Measurements from ENCODE around the gene PLCH1. TPM values are rescaled to one million over a fixed set of nuclear protein-coding genes. Genes with fewer than 3 reads are reported as not detected.
A peak's percentile ranks its signal among the peaks of the same experiment; 100 is the strongest.

Gene PLCH1
- total and polyA plus RNA-seq, 2 donors (not counting 1 experiment from before 2014, with no cell fraction given): under 0.01 to 0.03 TPM

DNA sequence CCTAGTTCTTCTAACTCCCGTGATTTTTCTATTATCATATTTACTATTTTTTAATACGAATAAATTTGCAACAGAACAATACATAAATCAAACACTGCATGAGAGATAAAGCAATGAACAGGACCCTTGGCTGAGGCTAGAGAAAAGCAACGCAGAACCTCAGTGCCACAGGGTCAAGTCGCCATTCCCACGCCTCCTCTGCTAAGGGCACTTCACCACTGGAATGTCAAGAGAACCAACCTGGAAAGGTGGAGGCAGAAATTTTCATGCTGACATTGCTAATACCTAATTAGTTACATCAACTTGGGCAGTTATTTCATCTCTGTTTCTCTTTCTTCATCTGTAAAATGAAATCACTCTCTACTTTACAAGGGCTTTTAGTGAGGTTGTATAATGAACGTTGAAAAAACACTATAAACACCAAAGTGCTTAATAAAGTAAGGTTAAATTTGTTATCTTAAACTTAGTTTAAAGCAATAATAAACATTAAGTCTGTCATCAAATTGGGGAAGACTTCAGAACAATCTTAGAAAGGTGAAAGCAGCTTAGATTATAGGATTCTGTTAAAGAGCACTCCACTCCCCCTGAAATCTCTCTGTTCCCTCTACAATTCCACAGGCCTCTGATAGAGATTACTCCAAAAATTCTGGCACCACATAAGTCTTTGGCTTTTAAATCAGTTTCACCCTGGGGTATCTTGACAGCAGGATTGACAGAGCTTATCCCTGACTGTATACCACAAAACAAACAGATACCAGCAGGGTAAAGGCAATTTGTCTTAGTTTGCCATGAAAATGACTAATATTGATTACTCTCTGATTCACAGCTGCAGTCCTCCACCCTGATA, 41.9 kb downstream of the PLCH1 start:
- DNase-seq (ENCODE audit: low read depth in 2 of 2): no peak
- Histone ChIP-seq H3K27ac (ENCODE audit: insufficient read depth, low read length) (no peak overlapping the region), H4K20me1 (ENCODE audit: control insufficient read depth, extremely low read depth, insufficient read depth, low read length) (no peaks in the 10 kb centered on the region), H3K79me2 (ENCODE audit: control insufficient read depth, insufficient read depth, low read length) (no peaks in the 10 kb centered on the region), H3K4me3 (replicated peaks in 1 of 4; ENCODE audit: control extremely low read depth in 1 of 4, insufficient read depth in 1 of 4, low read depth in 3 of 4, low read length in 4 of 4) (no peak overlapping the region), H3K4me2 (ENCODE audit: extremely low read depth, insufficient read depth, low read length) (no peak overlapping the region), H3K27me3 (ENCODE audit: control insufficient read depth, insufficient read depth, low read length) (no peaks in the 10 kb centered on the region), H2AFZ (ENCODE audit: low read length) (no peak overlapping the region), H3K36me3 (ENCODE audit: control insufficient read depth, insufficient read depth, low read length) (no peaks in the 10 kb centered on the region), H3K9me3 (ENCODE audit: control insufficient read depth, insufficient read depth, low read depth, low read length) (no peaks in the 10 kb centered on the region), H3K9ac (ENCODE audit: insufficient read depth, low read length) (no peak overlapping the region), H3K4me1 (ENCODE audit: control insufficient read depth, extremely low read depth, insufficient read depth, low read length) (no peaks in the 10 kb centered on the region)
- TF ChIP-seq, protein P1, sequence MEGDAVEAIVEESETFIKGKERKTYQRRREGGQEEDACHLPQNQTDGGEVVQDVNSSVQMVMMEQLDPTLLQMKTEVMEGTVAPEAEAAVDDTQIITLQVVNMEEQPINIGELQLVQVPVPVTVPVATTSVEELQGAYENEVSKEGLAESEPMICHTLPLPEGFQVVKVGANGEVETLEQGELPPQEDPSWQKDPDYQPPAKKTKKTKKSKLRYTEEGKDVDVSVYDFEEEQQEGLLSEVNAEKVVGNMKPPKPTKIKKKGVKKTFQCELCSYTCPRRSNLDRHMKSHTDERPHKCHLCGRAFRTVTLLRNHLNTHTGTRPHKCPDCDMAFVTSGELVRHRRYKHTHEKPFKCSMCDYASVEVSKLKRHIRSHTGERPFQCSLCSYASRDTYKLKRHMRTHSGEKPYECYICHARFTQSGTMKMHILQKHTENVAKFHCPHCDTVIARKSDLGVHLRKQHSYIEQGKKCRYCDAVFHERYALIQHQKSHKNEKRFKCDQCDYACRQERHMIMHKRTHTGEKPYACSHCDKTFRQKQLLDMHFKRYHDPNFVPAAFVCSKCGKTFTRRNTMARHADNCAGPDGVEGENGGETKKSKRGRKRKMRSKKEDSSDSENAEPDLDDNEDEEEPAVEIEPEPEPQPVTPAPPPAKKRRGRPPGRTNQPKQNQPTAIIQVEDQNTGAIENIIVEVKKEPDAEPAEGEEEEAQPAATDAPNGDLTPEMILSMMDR (conservative IDR thresholded peaks at IDR 0.05 in 1 of 2, IDR thresholded peaks at IDR 0.05 in 1 of 2; ENCODE audit: low read depth in 1 of 2, low read length in 2 of 2): no peak
- no peak for TF ChIP-seq EZH2 (IDR thresholded peaks at IDR 0.05; ENCODE audit: low read length, missing control alignments)

DNA sequence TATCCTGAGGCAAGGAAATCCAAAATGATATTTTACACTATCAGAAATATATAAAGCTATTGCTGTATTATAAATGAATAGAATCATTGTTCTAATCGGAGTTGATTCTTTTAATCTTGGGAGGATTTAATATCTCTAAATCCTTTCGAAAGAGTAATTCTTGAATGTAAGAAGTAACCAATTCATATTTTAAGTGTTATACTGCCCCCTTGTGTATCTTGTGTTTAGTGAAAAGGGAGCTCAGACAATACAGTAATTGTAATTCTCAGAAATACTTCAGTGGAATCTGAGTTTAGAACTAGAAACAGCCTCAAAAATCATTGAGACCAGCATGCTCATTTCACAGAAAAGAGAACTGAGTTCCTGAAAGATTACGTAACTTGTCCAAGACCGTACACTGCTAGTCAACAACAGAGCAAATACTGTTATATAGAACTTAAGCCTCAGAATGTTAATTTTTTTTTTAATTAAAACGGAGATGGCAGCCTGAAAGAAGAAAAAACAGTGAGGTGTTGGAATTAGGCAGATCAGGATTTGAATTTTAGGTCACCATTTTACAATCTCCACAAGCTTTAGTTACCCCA, 42.9 kb downstream of the PLCH1 start:
- Histone ChIP-seq H3K79me2 (ENCODE audit: control insufficient read depth, insufficient read depth, low read length) (no peaks in the 10 kb centered on the region), H3K4me2 (ENCODE audit: extremely low read depth, insufficient read depth, low read length) (peak overlapping the region; percentile 25), H4K20me1 (ENCODE audit: control insufficient read depth, extremely low read depth, insufficient read depth, low read length) (no peaks in the 10 kb centered on the region), H2AFZ (ENCODE audit: low read length) (no peak overlapping the region), H3K9ac (ENCODE audit: insufficient read depth, low read length) (no peak overlapping the region), H3K4me1 (ENCODE audit: control insufficient read depth, extremely low read depth, insufficient read depth, low read length) (no peaks in the 10 kb centered on the region), H3K9me3 (ENCODE audit: control insufficient read depth, insufficient read depth, low read depth, low read length) (no peaks in the 10 kb centered on the region), H3K36me3 (ENCODE audit: control insufficient read depth, insufficient read depth, low read length) (no peaks in the 10 kb centered on the region), H3K4me3 (replicated peaks in 1 of 4; ENCODE audit: control extremely low read depth in 1 of 4, insufficient read depth in 1 of 4, low read depth in 3 of 4, low read length in 4 of 4) (no peak overlapping the region), H3K27me3 (ENCODE audit: control insufficient read depth, insufficient read depth, low read length) (no peaks in the 10 kb centered on the region), H3K27ac (ENCODE audit: insufficient read depth, low read length) (no peak overlapping the region)
- no peak for TF ChIP-seq EZH2 (IDR thresholded peaks at IDR 0.05; ENCODE audit: low read length, missing control alignments)
- TF ChIP-seq, protein P1 (conservative IDR thresholded peaks at IDR 0.05 in 1 of 2, IDR thresholded peaks at IDR 0.05 in 1 of 2; ENCODE audit: low read depth in 1 of 2, low read length in 2 of 2): peak in 1 of 2 donors; percentile 50
- peak; percentile 42 to 73 for DNase-seq (ENCODE audit: low read depth in 2 of 2)

DNA sequence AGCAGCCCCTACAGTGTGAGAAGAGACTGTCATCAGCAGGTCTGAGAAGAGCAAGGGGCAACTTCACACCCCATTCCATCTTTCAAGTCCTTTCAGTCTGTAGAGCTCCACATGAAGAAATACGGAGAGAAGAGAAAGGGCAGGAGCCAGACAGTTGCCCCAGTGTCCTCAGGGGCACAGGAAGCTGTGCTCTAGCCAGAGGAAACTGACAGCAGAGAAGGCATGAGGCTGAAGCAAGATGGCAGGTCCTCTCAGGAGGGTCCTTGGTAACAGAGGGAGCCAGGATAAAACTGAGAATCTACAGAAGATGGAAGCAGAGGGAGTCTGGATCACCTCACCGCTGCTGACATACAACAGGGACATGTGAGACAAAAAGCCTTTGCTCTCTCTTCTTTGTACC, 47.3 kb downstream of the PLCH1 start:
- no peaks in the 10 kb centered on the region for H3K36me3 ChIP-seq (ENCODE audit: control insufficient read depth, insufficient read depth, low read length)

More for the DNA sequence above, 47.3 kb downstream of the PLCH1 start:
- Histone ChIP-seq H3K79me2 (ENCODE audit: control insufficient read depth, insufficient read depth, low read length) (no peaks in the 10 kb centered on the region), H3K27ac (ENCODE audit: insufficient read depth, low read length) (no peak overlapping the region), H4K20me1 (ENCODE audit: control insufficient read depth, extremely low read depth, insufficient read depth, low read length) (no peaks in the 10 kb centered on the region), H3K4me1 (ENCODE audit: control insufficient read depth, extremely low read depth, insufficient read depth, low read length) (no peaks in the 10 kb centered on the region), H3K9ac (ENCODE audit: insufficient read depth, low read length) (no peak overlapping the region), H3K4me2 (ENCODE audit: extremely low read depth, insufficient read depth, low read length) (no peak overlapping the region), H2AFZ (ENCODE audit: low read length) (no peak overlapping the region), H3K27me3 (ENCODE audit: control insufficient read depth, insufficient read depth, low read length) (no peaks in the 10 kb centered on the region), H3K9me3 (ENCODE audit: control insufficient read depth, insufficient read depth, low read depth, low read length) (no peaks in the 10 kb centered on the region), H3K4me3 (replicated peaks in 1 of 4; ENCODE audit: control extremely low read depth in 1 of 4, insufficient read depth in 1 of 4, low read depth in 3 of 4, low read length in 4 of 4) (no peak overlapping the region)
- TF ChIP-seq, protein P1 (conservative IDR thresholded peaks at IDR 0.05 in 1 of 2, IDR thresholded peaks at IDR 0.05 in 1 of 2; ENCODE audit: low read depth in 1 of 2, low read length in 2 of 2): no peak
- no peak for TF ChIP-seq EZH2 (IDR thresholded peaks at IDR 0.05; ENCODE audit: low read length, missing control alignments)
- DNase-seq (ENCODE audit: low read depth in 2 of 2): no peak
